RWPE1 (cell line): ENCODE measurements around the gene ARHGEF6.
"Not testable (repeated sequence)": the region's sequence is repeated elsewhere in the genome, so short reads cannot be mapped to it uniquely, and the experiment has no call there.

Source experiments
- CTCF ChIA-PET: fragments of 350-600 bp; sonication (Branson Sonifier 250); formaldehyde crosslinking; extraction: SDS; loops from one replicate; lab custom pipeline; 2021; lab: Yijun Ruan, JAX
- POLR2A ChIA-PET: fragments of 400-600 bp; formaldehyde crosslinking; extraction: SDS; loops from one replicate; lab custom pipeline; 2020; ENCODE audit warnings: antibody characterized with exemption; ENCODE audit not compliant: low non-redundant PET; lab: Yijun Ruan, JAX
- DNase-seq: peaks from one replicate; pipeline ENCODE4 v3.0.0; 2012; ENCODE audit warnings: low spot score
- H3K27ac ChIP-seq: fragments of 450-650 bp; 2 replicates; pipeline ENCODE4 v1.5.1; 2017
- CTCF ChIP-seq: fragments of 450-650 bp; conservative IDR thresholded peaks from 2 replicates; pipeline ENCODE4 v1.5.1; 2017; ENCODE audit warnings: low read depth, mild to moderate bottlenecking

The ARHGEF6 gene

GRCh38 chrX:136810493-136810892 is 29.8 kb upstream of the ARHGEF6 start:
- POLR2A ChIA-PET, result no interaction called here
- no peak overlapping the region for H3K27ac ChIP-seq
- CTCF ChIA-PET, result no interaction called here
- DNase-seq, result no peak
- no peak for TF ChIP-seq CTCF

GRCh38 chrX:136806891-136807410 is 26.2 kb upstream of the ARHGEF6 start:
- CTCF ChIA-PET, result no interaction called here
- no peak for DNase-seq
- POLR2A ChIA-PET, result no interaction called here
- no peak overlapping the region for H3K27ac ChIP-seq
- no peak for TF ChIP-seq CTCF

DNA sequence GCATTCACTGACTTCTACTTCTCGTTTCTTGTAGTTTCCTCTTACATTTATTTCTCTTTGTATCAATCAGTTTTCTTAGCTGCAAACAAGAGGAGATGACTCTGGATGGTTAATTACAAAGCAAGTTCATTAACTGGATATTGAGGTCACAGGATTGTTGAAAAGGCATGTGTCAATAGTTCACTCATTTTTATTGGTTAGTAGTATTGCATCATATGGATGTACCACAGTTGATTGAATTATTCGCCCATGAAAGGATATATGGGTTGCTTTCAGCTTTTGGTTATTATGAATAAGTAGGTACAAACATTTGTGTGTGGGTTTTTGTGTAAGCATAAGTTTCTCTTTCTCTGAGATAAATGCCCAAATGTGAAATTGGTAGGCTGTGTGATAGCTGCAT is 21.8 kb upstream of the ARHGEF6 start:
- DNase-seq, result no peak
- ChIA-PET CTCF (no interaction called here), POLR2A (no interaction called here)
- no peak for TF ChIP-seq CTCF
- no peak overlapping the region for H3K27ac ChIP-seq

DNA sequence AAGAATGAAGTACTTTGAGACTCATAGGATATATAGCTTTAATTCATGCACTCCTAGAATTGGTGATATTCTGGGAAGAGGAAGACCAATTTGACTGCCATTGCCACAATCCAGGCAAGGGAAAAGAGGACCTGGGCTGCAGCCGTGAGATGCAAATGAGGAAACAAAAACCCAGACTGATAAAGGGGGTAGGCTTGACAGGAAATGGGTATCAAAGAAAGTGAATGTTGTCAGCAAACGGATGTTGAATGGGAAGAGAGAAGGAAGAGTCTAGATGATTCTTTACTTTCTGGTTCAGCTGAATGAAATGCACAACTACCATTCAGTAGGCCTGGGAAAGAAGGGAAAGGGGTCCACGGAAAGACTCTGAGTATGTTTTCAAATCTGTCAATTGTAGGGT is 17.1 kb upstream of the ARHGEF6 start:
- ChIA-PET POLR2A (no interaction called here), CTCF (no interaction called here)
- DNase-seq, result no peak
- TF ChIP-seq CTCF, result no peak
- H3K27ac ChIP-seq, result no peak overlapping the region

GRCh38 chrX:136795132-136795531 is 14.4 kb upstream of the ARHGEF6 start:
- POLR2A ChIA-PET, CTCF ChIA-PET: not testable (repeated sequence)

GRCh38 chrX:136794660-136795059 is 13.9 kb upstream of the ARHGEF6 start:
- DNase-seq, CTCF ChIA-PET, H3K27ac ChIP-seq, POLR2A ChIA-PET: not testable (repeated sequence)

More at GRCh38 chrX:136795132-136795531, 14.4 kb upstream of the ARHGEF6 start:
- DNase-seq, H3K27ac ChIP-seq: not testable (repeated sequence)

DNA sequence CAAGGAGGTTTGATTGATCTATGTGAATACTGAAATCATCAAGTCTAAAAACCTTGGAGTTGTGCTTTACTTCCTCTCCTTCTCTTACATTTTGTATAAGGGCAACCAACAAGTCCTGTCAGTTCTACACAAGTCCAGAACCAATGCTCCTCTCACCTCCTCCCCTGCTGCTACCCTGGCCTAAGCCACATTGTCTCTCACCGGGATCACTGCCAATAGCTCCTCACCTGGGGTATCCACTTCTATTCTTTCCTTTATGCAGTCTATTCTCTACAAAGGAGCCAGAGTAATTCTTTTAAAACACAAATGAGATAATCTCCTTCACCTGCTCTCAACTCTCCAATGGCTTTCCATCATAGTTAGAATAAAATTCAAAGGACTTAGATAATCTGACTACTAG is 13.3 kb upstream of the ARHGEF6 start:
- CTCF ChIA-PET, result no interaction called here
- no peak for TF ChIP-seq CTCF
- no peak overlapping the region for H3K27ac ChIP-seq

GRCh38 chrX:136789856-136790255 is 9.1 kb upstream of the ARHGEF6 start:
- POLR2A ChIA-PET, result no interaction called here
- CTCF ChIA-PET, result no interaction called here

More for the DNA sequence above, 13.3 kb upstream of the ARHGEF6 start:
- POLR2A ChIA-PET, result no interaction called here
- DNase-seq, result no peak

More at GRCh38 chrX:136789856-136790255, 9.1 kb upstream of the ARHGEF6 start:
- H3K27ac ChIP-seq, result no peak overlapping the region
- DNase-seq, result no peak
- TF ChIP-seq CTCF, result no peak
